K562 (cell line): ENCODE results near the gene ANKRD44. TPM values are rescaled to one million over a fixed set of nuclear protein-coding genes. Genes with fewer than 3 reads are reported as not detected.

Experiments used
- ATAC-seq: fragments of 200-7000 bp; cut with Tn5 transposase; 3 replicates; pipeline ENCODE4 v1.9.1; 2020; ENCODE audit warnings: moderate library complexity
- BruUV-seq: library from RNA; stranded (reverse); fragments of 400-500 nt; replicated peaks from 2 replicates; lab custom pipeline; 2021; lab: Mats Ljungman, UMichigan
- CTCF ChIA-PET: fragments of 300-600 bp; formaldehyde crosslinking; extraction: SDS; loops from one replicate; lab custom pipeline; 2021; ENCODE audit warnings: low intra/inter-chr PET ratio; lab: Yijun Ruan, JAX
- POLR2A ChIA-PET: fragments of 300-600, 350-650 bp; sonication (Branson Sonifier 250); formaldehyde crosslinking; extraction: SDS; loops from one replicate; lab custom pipeline; 2021; ENCODE audit warnings: antibody characterized with exemption, inconsistent platforms; lab: Yijun Ruan, JAX
- DNase-seq, 4 experiments: peaks; one replicate each; pipeline versions ENCODE4 v3.0.0 to v3.0.0-alpha.2; 2011 to 2018; ENCODE audit warnings: low spot score in 3 of 4, mixed read lengths in 3 of 4; ENCODE audit errors: extremely low read depth in 1 of 4
- FAIRE-seq: peaks from 2 replicates; lab custom pipeline; 2011; peaks lifted over from hg19 to GRCh38; lab: Jason Lieb, UNC
- H2AFZ ChIP-seq: 2 replicates; pipeline ENCODE4 v1.6.0; 2011; ENCODE audit warnings: low read depth, low read length, control low read depth, inconsistent platforms
- H3K27ac ChIP-seq: fragments of 200-600 bp; 3 replicates; pipeline ENCODE4 v1.8.0; 2011; ENCODE audit warnings: low read depth, mild to moderate bottlenecking, control low read depth, inconsistent platforms, low read length, moderate library complexity, mixed read lengths; ENCODE audit errors: extremely low read depth
- H3K27me3 ChIP-seq, 2 experiments: fragments of 300-600 bp in 1 of 2; 2 replicates in 1 of 2; 3 replicates in 1 of 2; pipeline versions ENCODE4 v1.6.0 to v1.8.0; 2011; ENCODE audit warnings: inconsistent platforms in 2 of 2, low read length in 2 of 2, mild to moderate bottlenecking in 1 of 2, mixed read lengths in 1 of 2, moderate library complexity in 1 of 2; ENCODE audit not compliant: control insufficient read depth in 2 of 2, insufficient read depth in 2 of 2
- H3K36me3 ChIP-seq: fragments of 300-600 bp; 3 replicates; pipeline ENCODE4 v1.8.0; 2011; ENCODE audit warnings: mild to moderate bottlenecking, low read length, inconsistent platforms; ENCODE audit not compliant: control insufficient read depth, insufficient read depth
- H3K4me1 ChIP-seq, 2 experiments: fragments of 200-600 bp in 1 of 2; replicated peaks in 1 of 2; 2 replicates in 1 of 2; 3 replicates in 1 of 2; pipeline versions ENCODE4 v1.5.1 to v1.8.0; 2011; ENCODE audit warnings: inconsistent platforms in 2 of 2, low read length in 2 of 2, mild to moderate bottlenecking in 1 of 2, mixed read lengths in 1 of 2, moderate library complexity in 1 of 2; ENCODE audit not compliant: control insufficient read depth in 2 of 2, insufficient read depth in 2 of 2
- H3K4me2 ChIP-seq: 2 replicates; pipeline ENCODE4 v1.6.1; 2011; ENCODE audit warnings: low read length, control low read depth, inconsistent platforms, mixed read lengths; ENCODE audit not compliant: insufficient read depth
- H3K4me3 ChIP-seq: fragments of 200-600 bp; sonication (generic), shearing (Covaris generic); 2 replicates; pipeline ENCODE4 v1.5.1; 2016; ENCODE audit warnings: control low read depth, inconsistent platforms
- H3K79me2 ChIP-seq: fragments of 200-600 bp; 3 replicates; pipeline ENCODE4 v1.8.0; 2011; ENCODE audit warnings: low read length, inconsistent platforms; ENCODE audit not compliant: control insufficient read depth, insufficient read depth
- H3K9ac ChIP-seq, 2 experiments: 2 replicates each; pipeline versions ENCODE4 v1.6.0 to v1.6.1; 2011; ENCODE audit warnings: low read depth in 2 of 2, low read length in 2 of 2, control low read depth in 1 of 2, inconsistent platforms in 1 of 2, mild to moderate bottlenecking in 1 of 2, mixed read lengths in 1 of 2; ENCODE audit not compliant: insufficient read depth in 1 of 2
- H3K9me1 ChIP-seq: one replicate; pipeline ENCODE4 v1.6.0; 2011; ENCODE audit warnings: inconsistent platforms, mild to moderate bottlenecking, low read length, moderate library complexity; ENCODE audit not compliant: control insufficient read depth, insufficient read depth
- H3K9me3 ChIP-seq: replicated peaks from 2 replicates; pipeline ENCODE4 v1.5.1; 2011; ENCODE audit warnings: low read depth, low read length, inconsistent platforms; ENCODE audit not compliant: control insufficient read depth, insufficient read depth
- H4K20me1 ChIP-seq: replicated peaks from 2 replicates; pipeline ENCODE4 v1.6.1; 2011; ENCODE audit warnings: low read length, inconsistent platforms, mixed read lengths; ENCODE audit not compliant: control insufficient read depth, insufficient read depth
- ARID4B ChIP-seq: sonication (generic); formaldehyde crosslinking; IDR thresholded peaks from 2 replicates; pipeline ENCODE4 v1.8.0; 2022; ENCODE audit warnings: mild to moderate bottlenecking, missing genetic modification reagents
- BRF2 ChIP-seq: IDR thresholded peaks from 3 replicates; pipeline ENCODE4 v1.6.1; 2011; ENCODE audit warnings: borderline replicate concordance, mild to moderate bottlenecking; ENCODE audit not compliant: insufficient read length, insufficient read depth
- HDAC2 ChIP-seq: fragments of 450-650 bp; IDR thresholded peaks from 2 replicates; pipeline ENCODE4 v1.6.1; 2016; ENCODE audit warnings: mild to moderate bottlenecking
- KDM1A ChIP-seq, 2 experiments: fragments of 450-650 bp; IDR thresholded peaks; 2 replicates each; pipeline ENCODE4 v1.6.1; 2016; ENCODE audit warnings: mild to moderate bottlenecking in 2 of 2
- MCM7 ChIP-seq, 2 experiments: fragments of 450-650 bp; IDR thresholded peaks; 2 replicates each; pipeline ENCODE4 v1.6.1; 2016 to 2018
- MECOM ChIP-seq: fragments of 250-450 bp; sonication (Bioruptor Pico); IDR thresholded peaks from 2 replicates; pipeline ENCODE4 v1.8.0; 2022; ENCODE audit warnings: inconsistent platforms
- NCOA2 ChIP-seq, 2 experiments: fragments of 450-650 bp; IDR thresholded peaks; 2 replicates each; pipeline ENCODE4 v1.6.1; 2018; ENCODE audit warnings: mild to moderate bottlenecking in 2 of 2, moderate library complexity in 1 of 2; ENCODE audit not compliant: partially characterized antibody in 2 of 2
- PML ChIP-seq: IDR thresholded peaks from 2 replicates; pipeline ENCODE4 v1.6.1; 2012; ENCODE audit warnings: low read length, inconsistent platforms
- PRPF4 ChIP-seq: fragments of 200-400 bp; formaldehyde crosslinking; IDR thresholded peaks from one replicate; pipeline ENCODE4 v1.6.1; 2017; ENCODE audit warnings: low read length, low read depth, mild to moderate bottlenecking; ENCODE audit not compliant: insufficient read depth, poor library complexity, severe bottlenecking
- SMAD4 ChIP-seq: fragments of 250-450 bp; sonication (Bioruptor Pico); conservative IDR thresholded peaks from 2 replicates; pipeline ENCODE4 v1.8.0; 2021; ENCODE audit warnings: inconsistent platforms, mild to moderate bottlenecking, moderate library complexity
- SMARCC2 ChIP-seq: fragments of 450-650 bp; IDR thresholded peaks from 2 replicates; pipeline ENCODE4 v1.6.1; 2017; ENCODE audit warnings: antibody characterized with exemption, moderate library complexity, mild to moderate bottlenecking, low read depth
- ZBTB17 ChIP-seq: fragments of 450-650 bp; formaldehyde crosslinking; IDR thresholded peaks from 2 replicates; pipeline ENCODE4 v1.4.0; 2020; ENCODE audit warnings: mild to moderate bottlenecking
- ZBTB43 ChIP-seq: sonication (generic); formaldehyde crosslinking; IDR thresholded peaks from 2 replicates; pipeline ENCODE4 v1.8.0; 2023; ENCODE audit warnings: mild to moderate bottlenecking, missing genetic modification reagents
- ZKSCAN1 ChIP-seq: fragments of 150-350 bp; IDR thresholded peaks from 2 replicates; pipeline ENCODE4 v1.6.1; 2016; ENCODE audit warnings: low read depth, low read length
- WGBS: fragments of 100-300 bp; shearing (Covaris generic); methylation state at CpG from one replicate; pipeline ENCODE4 v1.1.6; 2016; ENCODE audit warnings: low coverage, mixed read lengths; ENCODE audit not compliant: insufficient coverage; ENCODE audit errors: missing lambda C conversion rate; 5-methylcytosine and 5-hydroxymethylcytosine counted together
- in situ Hi-C: fragments of 300-500 bp; cut with MboI; formaldehyde crosslinking; loops from 4 replicates; pipeline ENCODE4 v1.15.0; 2018; ENCODE audit warnings: inconsistent platforms, mixed read lengths
- intact Hi-C: fragments of 100-400 bp; cut with micrococcal nuclease; formaldehyde crosslinking; loops from 2 replicates; pipeline ENCODE4 v1.14.2; 2022
- polyA plus RNA-seq, 8 experiments: library from polyadenylated mRNA; depleted of rRNA in 4 of 8; stranded (reverse) in 5 of 8; unstranded in 3 of 8; fragments of >200 nt; fragmentation: Nextera tagmentation in 2 of 8; fragmentation: Illumina TruSeq in 1 of 8; extraction: Ambion mirVana in 2 of 8; extraction: Trizol in 1 of 8; gene quantifications; 2 replicates each; pipeline versions ENCODE4 v1.2.1 to v1.2.3, GENCODE V29; 2011 to 2014; ENCODE audit warnings: inconsistent platforms in 1 of 8, missing spikeins in 1 of 8
- total RNA-seq, 7 experiments: library from RNA; depleted of rRNA in 6 of 7; stranded (reverse); fragments of >200 nt in 6 of 7; fragmentation: Illumina TruSeq in 2 of 7; extraction: Trizol in 2 of 7; gene quantifications; 2 replicates each; pipeline versions ENCODE4 v1.2.1 to v1.2.3, GENCODE V29; 2011 to 2021; ENCODE audit warnings: low replicate concordance in 1 of 7
- TF ChIP-seq, protein P1 (sequence below): IDR thresholded peaks from 2 replicates; pipeline ENCODE4 v1.6.1; 2012; ENCODE audit warnings: low read depth, low read length, improper control_type of control experiment, borderline replicate concordance

The ANKRD44 gene
- total and polyA plus RNA-seq, 9 of the 15 experiments (the other 6 are each of a cell fraction or from before 2014, with no cell fraction given), result 0.03 to 0.64 (median 0.07) TPM; not detected in 3

DNA sequence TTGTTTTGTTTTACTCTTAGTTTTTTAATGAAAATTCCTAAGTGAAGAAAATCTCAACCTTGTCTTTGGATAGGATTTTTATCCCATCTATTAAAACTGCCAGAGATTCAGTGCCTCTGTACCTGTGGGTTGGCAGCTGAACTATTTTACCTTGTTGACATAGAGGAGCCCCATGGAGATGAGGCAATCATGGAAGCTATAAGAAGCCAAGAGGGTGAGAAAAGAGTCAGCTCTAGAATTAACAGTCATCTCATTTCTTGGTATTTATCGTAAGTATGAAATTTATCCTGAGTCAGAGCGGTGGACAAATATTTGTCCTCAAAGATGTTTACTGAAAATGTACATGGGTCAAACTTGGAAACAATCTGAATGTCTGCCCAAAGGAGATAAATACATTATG is 348.3 kb downstream of the ANKRD44 start:
- ChIA-PET CTCF (no interaction called here), POLR2A (no interaction called here)
- no peak overlapping the region for H3K27ac ChIP-seq
- H4K20me1 ChIP-seq, result no peaks in the 10 kb centered on the region
- no peaks in the 10 kb centered on the region for H3K36me3 ChIP-seq
- H3K9me3 ChIP-seq, result no peaks in the 10 kb centered on the region
- H3K4me3 ChIP-seq, result no peak overlapping the region
- no peaks in the 10 kb centered on the region for H3K4me1 ChIP-seq
- H3K9ac ChIP-seq, result no peak overlapping the region
- BruUV-seq, result no TSS peak
- no peak for DNase-seq
- in situ Hi-C loops (no loop called here), intact Hi-C loops (no loop called here)
- H3K9me1 ChIP-seq, result no peaks in the 10 kb centered on the region
- FAIRE-seq, result no peak
- 7% methylated on average over 2 of the region's 2 CpGs for WGBS
- H3K79me2 ChIP-seq, result no peaks in the 10 kb centered on the region
- no peak overlapping the region for H3K4me2 ChIP-seq
- no peaks in the 10 kb centered on the region for H3K27me3 ChIP-seq
- H2AFZ ChIP-seq, result no peak overlapping the region
- ATAC-seq, result no peak
- TF ChIP-seq NCOA2 (IDR thresholded peaks at IDR 0.05; ENCODE audit: partially characterized antibody in 2 of 2) (no peak), MECOM (CRISPR knock-in tag) (no peak), PML (no peak), HDAC2 (no peak), KDM1A (IDR thresholded peaks at IDR 0.05) (no peak), ZBTB43 (CRISPR knock-in tag) (no peak), ZKSCAN1 (no peak), PRPF4 (no peak), SMAD4 (no peak), BRF2 (no peak), SMARCC2 (no peak), MCM7 (IDR thresholded peaks at IDR 0.05) (no peak), ZBTB17 (CRISPR knock-in tag) (no peak), ARID4B (no peak)
- TF ChIP-seq, protein P1, sequence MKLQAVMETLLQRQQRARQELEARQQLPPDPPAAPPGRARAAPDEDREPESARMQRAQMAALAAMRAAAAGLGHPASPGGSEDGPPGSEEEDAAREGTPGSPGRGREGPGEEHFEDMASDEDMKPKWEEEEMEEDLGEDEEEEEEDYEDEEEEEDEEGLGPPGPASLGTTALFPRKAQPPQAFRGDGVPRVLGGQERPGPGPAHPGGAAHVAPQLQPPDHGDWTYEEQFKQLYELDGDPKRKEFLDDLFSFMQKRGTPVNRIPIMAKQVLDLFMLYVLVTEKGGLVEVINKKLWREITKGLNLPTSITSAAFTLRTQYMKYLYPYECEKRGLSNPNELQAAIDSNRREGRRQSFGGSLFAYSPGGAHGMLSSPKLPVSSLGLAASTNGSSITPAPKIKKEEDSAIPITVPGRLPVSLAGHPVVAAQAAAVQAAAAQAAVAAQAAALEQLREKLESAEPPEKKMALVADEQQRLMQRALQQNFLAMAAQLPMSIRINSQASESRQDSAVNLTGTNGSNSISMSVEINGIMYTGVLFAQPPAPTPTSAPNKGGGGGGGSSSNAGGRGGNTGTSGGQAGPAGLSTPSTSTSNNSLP, result no peak
